Left colon (tissue), 2 donors: Measurements from ENCODE around the gene VSIG8. TPM values are rescaled to one million over a fixed set of nuclear protein-coding genes. Genes with fewer than 3 reads are reported as not detected.
A peak's percentile ranks its signal among the peaks of the same experiment; 100 is the strongest.

ENCODE experiments used
- ATAC-seq: fragments of 200-7000 bp; cut with Tn5 transposase; one replicate; pipeline ENCODE4 v1.9.1; 2020; ENCODE audit warnings: mild to moderate bottlenecking, moderate library complexity
- DNase-seq, 2 donors: peaks; one replicate each; pipeline ENCODE4 v3.0.0-alpha.2; 2020
- intact Hi-C, 2 donors: fragments of 100-400 bp; cut with DNase I in 1 of 2; cut with micrococcal nuclease in 1 of 2; formaldehyde crosslinking; loops; one replicate each; pipeline versions ENCODE4 v1.11.2 to v1.14.0; 2022; cut with DNase I, micrococcal nuclease
- total RNA-seq, 2 donors: library from RNA; stranded (reverse); fragmentation: NEBNext Ultra II Directional; extraction: Animal tissue kit (Norgen Biotek cat#: 25700); gene quantifications; one replicate each; pipeline ENCODE4 v1.2.1, GENCODE V29; 2021
- donor health status: DM: no; HTN: no; CAD: no.
- donor health status: DM: yes; HTN: yes; CAD: no.

VSIG8 gene
- total RNA-seq, 2 donors from 2014 or later = not detected

- intact Hi-C loops = loop anchor here (2.0 to 5.0 kb wide), 2 partner anchors 92 to 93 kb away; no protein-coding TSS in a partner anchor
- ATAC-seq (no peak), DNase-seq (no peak)
Observed at GRCh38 chr1:159890390-159890789, 27.9 kb upstream of the VSIG8 start.

GRCh38 chr1:159889821-159890252 is 27.4 kb upstream of the VSIG8 start:
- DNase-seq = no peak

GRCh38 chr1:159889202-159889601 is 26.7 kb upstream of the VSIG8 start:
- DNase-seq (no peak), ATAC-seq (no peak)
- intact Hi-C loops = no loop called here

More at GRCh38 chr1:159889821-159890252, 27.4 kb upstream of the VSIG8 start:
- intact Hi-C loops = loop anchor here (2.0 to 5.0 kb wide), 2 partner anchors 91 to 93 kb away; no protein-coding TSS in a partner anchor
- peak; percentile 22 for ATAC-seq

GRCh38 chr1:159884296-159884695 is 21.8 kb upstream of the VSIG8 start:
- intact Hi-C loops = no loop called here
- no peak for ATAC-seq
- no peak for DNase-seq

- ATAC-seq = no peak
- intact Hi-C loops = no loop called here
- no peak for DNase-seq
Observed at GRCh38 chr1:159883134-159883533, 20.7 kb upstream of the VSIG8 start.

GRCh38 chr1:159882527-159882862 is 20.0 kb upstream of the VSIG8 start:
- ATAC-seq = peak; percentile 72
- DNase-seq = no peak
- intact Hi-C loops = no loop called here

- ATAC-seq = peak; percentile 97
- peak; percentile 97 to 98 for DNase-seq
- intact Hi-C loops = no loop called here
Observed at GRCh38 chr1:159881622-159882526, 19.4 kb upstream of the VSIG8 start.

- DNase-seq = no peak
- intact Hi-C loops = no loop called here
- no peak for ATAC-seq
Observed at GRCh38 chr1:159880430-159880829, 18.0 kb upstream of the VSIG8 start.

GRCh38 chr1:159879977-159880376 is 17.5 kb upstream of the VSIG8 start:
- intact Hi-C loops = no loop called here
- ATAC-seq = no peak
- DNase-seq = no peak

- intact Hi-C loops = no loop called here
- no peak for ATAC-seq
- no peak for DNase-seq
Observed at GRCh38 chr1:159879136-159879535, 16.7 kb upstream of the VSIG8 start.

- intact Hi-C loops = no loop called here
- DNase-seq = no peak
- ATAC-seq = no peak
Observed at GRCh38 chr1:159877695-159878444, 15.4 kb upstream of the VSIG8 start.

GRCh38 chr1:159873530-159874143 is 11.2 kb upstream of the VSIG8 start:
- DNase-seq = no peak
- no peak for ATAC-seq
- intact Hi-C loops = no loop called here

GRCh38 chr1:159872891-159873290 is 10.4 kb upstream of the VSIG8 start:
- DNase-seq (no peak), ATAC-seq (no peak)
- intact Hi-C loops = no loop called here

GRCh38 chr1:159870704-159871103 is 8.2 kb upstream of the VSIG8 start:
- intact Hi-C loops = no loop called here
- no peak for ATAC-seq
- DNase-seq = no peak

GRCh38 chr1:159869607-159870006 is 7.2 kb upstream of the VSIG8 start:
- ATAC-seq = no peak
- DNase-seq = no peak
- intact Hi-C loops = no loop called here

GRCh38 chr1:159869173-159869572 is 6.7 kb upstream of the VSIG8 start:
- DNase-seq (peak in 1 of 2 donors; percentile 52), ATAC-seq (no peak)
- intact Hi-C loops = no loop called here

- no peak for ATAC-seq
- intact Hi-C loops = no loop called here
- DNase-seq = no peak
Observed at GRCh38 chr1:159868766-159869165, 6.3 kb upstream of the VSIG8 start.

GRCh38 chr1:159867664-159868026 is 5.2 kb upstream of the VSIG8 start:
- DNase-seq = peak; percentile 85 to 92
- ATAC-seq = peak; percentile 98
- intact Hi-C loops = no loop called here

GRCh38 chr1:159866905-159867663 is 4.6 kb upstream of the VSIG8 start:
- peak; percentile 26 for ATAC-seq

More at GRCh38 chr1:159866905-159867663, 4.6 kb upstream of the VSIG8 start:
- no peak for DNase-seq
- intact Hi-C loops = no loop called here
